ENCODE measurements around the gene FGF6.

FGF6 gene

DNA sequence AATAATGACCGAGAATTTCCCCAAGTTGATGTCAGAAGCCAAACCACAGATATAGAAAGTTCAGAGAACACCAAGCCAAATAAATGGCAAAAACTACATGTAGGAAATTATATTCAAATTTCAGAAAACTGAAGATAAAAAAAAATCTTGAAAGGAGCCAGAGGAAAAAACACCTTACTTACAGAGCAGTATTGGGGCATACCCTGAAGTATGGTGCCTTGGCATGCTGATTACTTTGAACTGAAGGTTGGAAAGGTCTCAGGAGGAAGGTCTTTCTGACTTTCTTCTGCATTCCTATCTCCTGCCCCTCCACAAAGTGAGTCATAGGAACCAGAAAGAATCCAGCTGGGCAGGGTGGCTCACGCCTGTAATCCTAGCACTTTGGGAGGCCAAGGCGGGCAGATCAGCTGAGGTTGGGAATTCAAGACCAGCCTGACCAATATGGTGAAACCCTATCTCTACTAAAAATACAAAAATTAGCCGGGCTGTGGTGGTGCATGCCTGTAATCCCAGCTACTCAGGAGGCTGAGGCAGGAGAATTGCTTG lies 8.8 kb upstream of the FGF6 start:
- no peak for DNase-seq (ENCODE audit: low read depth)
- H3K4me3 ChIP-seq (ENCODE audit: low read depth, low read length), result no peak overlapping the region
- TF ChIP-seq, protein P1, sequence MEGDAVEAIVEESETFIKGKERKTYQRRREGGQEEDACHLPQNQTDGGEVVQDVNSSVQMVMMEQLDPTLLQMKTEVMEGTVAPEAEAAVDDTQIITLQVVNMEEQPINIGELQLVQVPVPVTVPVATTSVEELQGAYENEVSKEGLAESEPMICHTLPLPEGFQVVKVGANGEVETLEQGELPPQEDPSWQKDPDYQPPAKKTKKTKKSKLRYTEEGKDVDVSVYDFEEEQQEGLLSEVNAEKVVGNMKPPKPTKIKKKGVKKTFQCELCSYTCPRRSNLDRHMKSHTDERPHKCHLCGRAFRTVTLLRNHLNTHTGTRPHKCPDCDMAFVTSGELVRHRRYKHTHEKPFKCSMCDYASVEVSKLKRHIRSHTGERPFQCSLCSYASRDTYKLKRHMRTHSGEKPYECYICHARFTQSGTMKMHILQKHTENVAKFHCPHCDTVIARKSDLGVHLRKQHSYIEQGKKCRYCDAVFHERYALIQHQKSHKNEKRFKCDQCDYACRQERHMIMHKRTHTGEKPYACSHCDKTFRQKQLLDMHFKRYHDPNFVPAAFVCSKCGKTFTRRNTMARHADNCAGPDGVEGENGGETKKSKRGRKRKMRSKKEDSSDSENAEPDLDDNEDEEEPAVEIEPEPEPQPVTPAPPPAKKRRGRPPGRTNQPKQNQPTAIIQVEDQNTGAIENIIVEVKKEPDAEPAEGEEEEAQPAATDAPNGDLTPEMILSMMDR (IDR thresholded peaks at IDR 0.05; ENCODE audit: insufficient read depth, low read depth, low read length, missing control alignments), result no peak

DNA sequence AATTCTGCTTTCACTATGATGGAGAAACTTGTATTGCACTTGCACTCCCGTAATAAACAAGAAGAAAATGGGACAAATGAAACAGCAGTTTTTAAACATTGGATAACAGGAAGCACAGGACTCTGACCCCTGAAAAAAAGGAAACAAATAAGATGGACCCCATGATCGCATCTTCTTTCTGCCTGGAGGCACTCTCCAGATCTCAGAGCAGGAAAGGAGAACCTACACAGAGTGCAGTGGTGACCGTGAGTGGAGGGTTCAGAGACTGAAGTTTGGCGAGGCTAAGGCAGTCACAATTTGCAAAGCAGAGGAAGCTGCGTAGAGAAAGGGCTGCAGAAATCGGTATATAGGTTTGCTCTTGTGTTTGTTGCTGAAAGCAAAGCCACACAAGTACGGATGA lies 6.1 kb upstream of the FGF6 start:
- DNase-seq (ENCODE audit: low read depth), result no peak
- TF ChIP-seq, protein P1 (IDR thresholded peaks at IDR 0.05; ENCODE audit: insufficient read depth, low read depth, low read length, missing control alignments), result no peak
- no peak overlapping the region for H3K4me3 ChIP-seq (ENCODE audit: low read depth, low read length)

DNA sequence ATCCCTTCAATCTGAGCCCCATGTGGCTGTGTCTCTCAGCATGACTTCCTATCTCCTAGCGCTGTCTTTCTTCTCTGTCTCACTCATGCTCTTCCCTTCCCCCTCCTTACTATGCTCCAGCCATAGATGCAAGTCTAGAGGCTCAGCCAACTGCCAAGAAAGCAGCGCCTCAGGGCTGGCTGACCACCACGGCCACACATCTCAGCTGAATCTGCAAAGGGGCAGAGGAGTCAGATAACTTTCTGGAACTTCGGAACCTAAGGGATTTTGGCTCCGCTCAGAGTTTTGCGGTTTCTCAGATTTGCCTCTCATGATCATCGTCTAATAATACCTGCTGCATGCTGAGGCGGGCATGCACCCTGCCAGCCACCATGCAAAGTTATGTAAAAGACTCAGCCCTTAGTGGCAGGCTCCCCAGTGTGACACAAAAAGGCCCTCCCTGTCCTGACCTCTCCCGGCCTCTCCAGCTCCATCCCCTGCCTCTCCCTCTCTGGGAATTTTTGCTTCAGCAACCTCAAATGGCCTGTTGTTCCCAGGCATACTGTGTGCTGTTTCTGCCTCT lies 5.0 kb upstream of the FGF6 start:
- no peak for DNase-seq (ENCODE audit: low read depth)
- TF ChIP-seq, protein P1 (IDR thresholded peaks at IDR 0.05; ENCODE audit: insufficient read depth, low read depth, low read length, missing control alignments), result no peak
- H3K4me3 ChIP-seq (ENCODE audit: low read depth, low read length), result no peak overlapping the region

DNA sequence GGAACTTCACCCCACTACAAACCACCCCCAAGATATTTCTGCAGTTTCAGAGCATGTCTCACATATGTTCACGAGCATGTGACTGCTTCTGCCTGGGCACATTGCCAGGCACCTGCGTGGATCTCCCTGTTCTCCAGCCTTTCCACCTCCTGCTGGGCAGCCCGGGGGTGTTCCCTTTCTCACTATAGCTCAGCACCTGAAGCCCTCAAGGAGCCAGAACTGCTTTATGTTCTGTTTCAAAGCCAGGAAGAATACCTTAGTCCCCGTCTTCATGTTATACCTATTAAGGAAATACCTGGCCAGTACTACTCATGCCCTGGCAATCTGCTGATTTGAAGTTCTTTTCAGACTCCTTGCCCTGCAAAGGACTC lies 4.2 kb upstream of the FGF6 start:
- no peak overlapping the region for H3K4me3 ChIP-seq (ENCODE audit: low read depth, low read length)
- TF ChIP-seq, protein P1 (IDR thresholded peaks at IDR 0.05; ENCODE audit: insufficient read depth, low read depth, low read length, missing control alignments), result no peak
- DNase-seq (ENCODE audit: low read depth), result no peak

DNA sequence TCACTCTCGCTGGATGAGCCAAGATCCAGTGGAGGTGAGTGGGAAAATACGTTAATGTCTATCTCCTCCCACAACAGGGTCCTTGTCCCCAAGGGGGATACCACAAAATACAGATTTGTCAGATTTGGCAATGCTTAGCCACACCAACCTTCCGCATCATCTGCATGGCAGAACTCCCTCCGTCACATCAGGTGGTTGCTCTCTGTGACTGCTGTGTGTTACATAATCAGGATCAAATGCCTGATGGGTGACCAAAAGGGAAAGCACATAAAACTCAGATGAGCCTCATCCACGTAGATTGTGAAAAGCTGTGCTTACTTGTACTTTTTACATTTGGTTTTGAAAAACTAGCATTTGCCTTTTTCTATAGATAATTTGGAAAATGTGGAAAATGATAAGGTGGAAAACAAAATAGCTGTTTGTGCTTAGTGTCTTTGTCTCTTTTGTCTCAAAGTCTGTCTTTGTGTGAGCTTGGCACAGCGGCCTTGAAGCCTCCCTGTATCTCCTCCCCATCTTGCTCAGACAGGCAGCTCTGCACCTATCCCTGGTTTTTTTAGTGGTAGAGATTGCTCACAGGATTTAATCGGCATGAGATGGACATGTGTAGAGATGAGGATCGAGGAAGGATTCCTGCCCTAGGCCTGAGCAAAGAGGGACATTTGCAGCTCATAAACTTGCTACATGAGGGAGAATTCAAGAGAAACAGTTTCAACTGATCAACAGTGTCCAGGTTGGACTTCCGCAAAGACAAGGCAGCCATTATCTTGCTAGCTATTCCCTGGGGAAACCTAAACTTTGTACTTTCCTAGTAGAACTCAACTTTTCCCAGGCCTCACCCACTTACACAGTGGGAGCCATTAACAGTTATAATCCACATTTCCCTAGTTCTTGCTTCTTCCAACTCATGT lies 3.6 kb upstream of the FGF6 start:
- TF ChIP-seq, protein P1 (IDR thresholded peaks at IDR 0.05; ENCODE audit: insufficient read depth, low read depth, low read length, missing control alignments), result no peak
- no peak for DNase-seq (ENCODE audit: low read depth)
- no peak overlapping the region for H3K4me3 ChIP-seq (ENCODE audit: low read depth, low read length)

DNA sequence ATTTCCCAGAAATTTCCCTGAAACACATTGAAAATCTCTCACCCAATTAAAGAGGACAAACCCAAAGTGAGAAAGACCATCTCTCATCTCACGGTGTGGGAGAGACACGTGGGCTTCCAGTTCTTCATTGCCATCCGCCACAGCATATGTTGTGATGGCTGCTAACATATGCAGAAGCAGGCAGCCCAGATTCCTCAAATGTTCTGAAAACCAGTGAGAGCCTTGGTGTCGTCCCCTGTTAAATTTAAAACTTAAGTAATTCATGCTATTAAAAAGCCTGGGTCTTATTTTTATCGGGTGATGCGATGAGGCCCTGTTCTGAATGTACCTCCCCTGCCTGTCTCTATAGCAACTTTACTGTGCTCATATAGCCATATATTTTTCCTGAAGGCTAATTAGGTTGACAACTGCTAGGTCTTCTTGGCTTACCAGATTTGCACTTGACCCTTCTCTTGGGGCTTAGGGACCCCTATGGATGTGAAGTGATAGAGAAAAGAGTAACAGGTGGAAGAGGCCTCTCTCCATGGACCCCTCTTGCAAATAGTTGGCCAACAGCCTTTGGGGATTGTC lies 2.8 kb upstream of the FGF6 start:
- DNase-seq (ENCODE audit: low read depth), result no peak
- TF ChIP-seq, protein P1 (IDR thresholded peaks at IDR 0.05; ENCODE audit: insufficient read depth, low read depth, low read length, missing control alignments), result no peak
- no peak overlapping the region for H3K4me3 ChIP-seq (ENCODE audit: low read depth, low read length)

Measured in GM12865 (cell line).